HL-60 (cell line): ENCODE results near the gene PILRB.

Experiments
- DNase-seq, 2 experiments: peaks; one replicate each; pipeline ENCODE4 v3.0.0-alpha.2; 2010 to 2020; ENCODE audit warnings: low read depth in 1 of 2, low spot score in 1 of 2
- H3K27ac ChIP-seq: fragments of 250-450 bp; sonication (Bioruptor Pico); replicated peaks from 2 replicates; pipeline ENCODE4 v1.5.1; 2020; ENCODE audit warnings: mild to moderate bottlenecking, moderate library complexity
- H3K27me3 ChIP-seq: fragments of 250-450 bp; sonication (Bioruptor Pico); 2 replicates; pipeline ENCODE4 v1.5.1; 2021; ENCODE audit warnings: mild to moderate bottlenecking, moderate library complexity; ENCODE audit not compliant: insufficient read depth, poor library complexity, severe bottlenecking
- H3K4me3 ChIP-seq: replicated peaks from 2 replicates; pipeline ENCODE4 v1.5.1; 2011; ENCODE audit warnings: mild to moderate bottlenecking, control low read depth, low read length; ENCODE audit not compliant: insufficient read depth
- CTCF ChIP-seq: IDR thresholded peaks from one replicate; pipeline ENCODE4 v1.5.1; 2011; ENCODE audit warnings: low read length, control low read depth, inconsistent platforms; ENCODE audit not compliant: insufficient read depth
- GABPA ChIP-seq: IDR thresholded peaks from 2 replicates; pipeline ENCODE4 v1.6.1; 2012; ENCODE audit warnings: low read depth
- POLR2AphosphoS5 ChIP-seq: IDR thresholded peaks from 2 replicates; pipeline ENCODE4 v1.6.1; 2012; ENCODE audit warnings: low read depth
- REST ChIP-seq: IDR thresholded peaks from 2 replicates; pipeline ENCODE4 v1.6.1; 2012; ENCODE audit warnings: low read depth; ENCODE audit not compliant: insufficient replicate concordance
- SPI1 ChIP-seq: IDR thresholded peaks from 2 replicates; pipeline ENCODE4 v1.6.1; 2012; ENCODE audit warnings: low read depth, mild to moderate bottlenecking, borderline replicate concordance

PILRB gene

GRCh38 chr7:100352984-100353684, 4.8 kb upstream of the PILRB start:
- no peak for TF ChIP-seq CTCF
- no peak for TF ChIP-seq REST
- no peak for TF ChIP-seq GABPA
- no peak for TF ChIP-seq SPI1
- no peak for TF ChIP-seq POLR2AphosphoS5
- H3K27me3 ChIP-seq: no peaks in the 10 kb centered on the region
- H3K27ac ChIP-seq: no peak overlapping the region

GRCh38 chr7:100353685-100354330, 4.1 kb upstream of the PILRB start:
- Histone ChIP-seq H3K4me3 (no peak overlapping the region), H3K27ac (no peak overlapping the region), H3K27me3 (no peaks in the 10 kb centered on the region)
- DNase-seq: no peak
- TF ChIP-seq CTCF (no peak), SPI1 (no peak), GABPA (no peak), POLR2AphosphoS5 (no peak), REST (no peak)

More at GRCh38 chr7:100352984-100353684, 4.8 kb upstream of the PILRB start:
- no peak overlapping the region for H3K4me3 ChIP-seq
- no peak for DNase-seq

DNA sequence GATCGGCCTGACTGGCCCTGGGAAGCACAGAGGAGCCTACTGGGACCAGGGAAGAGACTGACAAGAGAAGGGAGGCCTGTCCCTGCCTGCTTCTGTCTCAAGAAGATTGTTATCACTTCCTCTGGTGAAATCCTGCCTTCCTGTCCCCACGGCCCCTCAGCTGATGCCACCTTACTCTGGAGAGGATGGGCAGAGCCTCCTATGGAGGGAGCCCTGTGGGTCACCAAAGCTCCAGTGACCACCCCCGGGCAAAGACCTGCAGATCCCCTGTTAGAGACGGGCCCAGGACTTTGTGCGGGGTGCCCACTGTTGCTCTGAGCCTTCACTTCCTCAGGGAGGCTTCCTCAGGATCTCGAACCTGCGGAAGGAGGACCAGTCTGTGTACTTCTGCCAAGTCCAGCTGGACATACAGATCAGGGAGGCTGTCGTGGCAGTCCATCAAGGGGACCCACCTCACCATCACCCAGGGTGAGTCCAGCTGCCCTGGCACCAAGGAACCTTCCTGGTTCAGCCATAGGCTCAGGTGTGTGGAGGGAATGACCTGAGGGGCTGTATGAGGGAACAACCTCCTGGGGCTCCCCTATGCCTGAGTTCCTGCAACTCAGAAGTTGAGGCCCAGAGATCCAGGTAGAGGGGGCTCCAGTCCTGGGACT, 1.4 kb upstream of the PILRB start:
- H3K4me3 ChIP-seq: no peak overlapping the region
- TF ChIP-seq SPI1 (no peak), GABPA (no peak), REST (no peak), CTCF (no peak), POLR2AphosphoS5 (no peak; the same call in 1 of the 2 replicates)
- H3K27ac ChIP-seq: peak overlapping the region; percentile 75
- no peaks in the 10 kb centered on the region for H3K27me3 ChIP-seq
- peak in 1 of 2 experiments; percentile 55 for DNase-seq
